HFFc6 (cell line): ENCODE measurements around the gene GPHA2. TPM values are rescaled to one million over a fixed set of nuclear protein-coding genes. Genes with fewer than 3 reads are reported as not detected.

Experiments
- DNase-seq: peaks from one replicate; pipeline ENCODE4 v3.0.0-alpha.2; 2018
- H3K27ac Mint-ChIP-seq: 2 replicates; pipeline ENCODE4 v1.8.0; 2020; ENCODE audit warnings: mild to moderate bottlenecking, mixed read lengths
- H3K27me3 Mint-ChIP-seq: 2 replicates; pipeline ENCODE4 v1.8.0; 2021; ENCODE audit warnings: mild to moderate bottlenecking, moderate library complexity, mixed read lengths; ENCODE audit not compliant: insufficient read depth
- H3K36me3 Mint-ChIP-seq: 2 replicates; pipeline ENCODE4 v1.8.0; 2021; ENCODE audit warnings: low read depth, mixed read lengths
- H3K4me1 Mint-ChIP-seq: 2 replicates; pipeline ENCODE4 v1.8.0; 2020; ENCODE audit warnings: low read depth, mixed read lengths
- H3K4me3 Mint-ChIP-seq: 2 replicates; pipeline ENCODE4 v1.8.0; 2020; ENCODE audit warnings: mild to moderate bottlenecking, moderate library complexity, mixed read lengths
- H3K9me3 Mint-ChIP-seq: 2 replicates; pipeline ENCODE4 v1.8.0; 2020; ENCODE audit warnings: mild to moderate bottlenecking, mixed read lengths
- CTCF ChIP-seq: fragments of 200-600 bp; sonication (generic); IDR thresholded peaks from 2 replicates; pipeline ENCODE4 v1.5.0; 2021; ENCODE audit warnings: antibody characterized with exemption, mild to moderate bottlenecking
- total RNA-seq, 6 experiments: library from RNA; stranded (reverse); fragmentation: NEBNext Ultra II Directional; extraction: Animal tissue kit (Norgen Biotek cat#: 25700); gene quantifications; 2 replicates in 1 of 6; 3 replicates in 5 of 6; pipeline ENCODE4 v1.2.3, GENCODE V29; 2021

The GPHA2 gene
- total RNA-seq, 6 experiments from 2014 or later: not detected

GRCh38 chr11:64914123-64914522 is 21.6 kb downstream of the GPHA2 start:
- H3K9me3 Mint-ChIP-seq: no peaks in the 10 kb centered on the region
- DNase-seq: no peak
- peaks cover 23% of the 10 kb centered on the region for H3K4me1 Mint-ChIP-seq
- no peak for TF ChIP-seq CTCF
- no peaks in the 10 kb centered on the region; the same call in 1 of the 2 replicates for H3K36me3 Mint-ChIP-seq
- no peaks in the 10 kb centered on the region for H3K27me3 Mint-ChIP-seq
- H3K4me3 Mint-ChIP-seq: no peak overlapping the region
- H3K27ac Mint-ChIP-seq: no peak overlapping the region

- TF ChIP-seq CTCF: no peak
- no peak for DNase-seq
- no peak overlapping the region for H3K27ac Mint-ChIP-seq
- H3K4me1 Mint-ChIP-seq: peaks cover 21% of the 10 kb centered on the region
- H3K9me3 Mint-ChIP-seq: no peaks in the 10 kb centered on the region
- no peaks in the 10 kb centered on the region for H3K27me3 Mint-ChIP-seq
- no peaks in the 10 kb centered on the region; the same call in 1 of the 2 replicates for H3K36me3 Mint-ChIP-seq
- no peak overlapping the region for H3K4me3 Mint-ChIP-seq
These were observed 22.4 kb downstream of the GPHA2 start for GRCh38 chr11:64913171-64913727.

- Mint-ChIP-seq H3K4me1 (peaks cover 11% of the 10 kb centered on the region), H3K27ac (no peak overlapping the region), H3K4me3 (no peak overlapping the region), H3K27me3 (no peaks in the 10 kb centered on the region), H3K9me3 (no peaks in the 10 kb centered on the region), H3K36me3 (no peaks in the 10 kb centered on the region; the same call in 1 of the 2 replicates)
- no peak for DNase-seq
- no peak for TF ChIP-seq CTCF
These were observed 24.0 kb downstream of the GPHA2 start for GRCh38 chr11:64911689-64912088.

- Mint-ChIP-seq H3K27ac (no peak overlapping the region), H3K4me3 (no peak overlapping the region), H3K36me3 (no peaks in the 10 kb centered on the region; the same call in 1 of the 2 replicates), H3K4me1 (peaks cover 6% of the 10 kb centered on the region), H3K9me3 (no peaks in the 10 kb centered on the region), H3K27me3 (no peaks in the 10 kb centered on the region)
- DNase-seq: no peak
- no peak for TF ChIP-seq CTCF
These were observed 24.6 kb downstream of the GPHA2 start for GRCh38 chr11:64911142-64911541.

GRCh38 chr11:64910451-64911093 is 25.1 kb downstream of the GPHA2 start:
- Mint-ChIP-seq H3K4me1 (peaks cover under 1% of the 10 kb centered on the region), H3K9me3 (no peaks in the 10 kb centered on the region), H3K27ac (no peak overlapping the region), H3K27me3 (no peaks in the 10 kb centered on the region), H3K36me3 (no peaks in the 10 kb centered on the region; the same call in 1 of the 2 replicates), H3K4me3 (no peak overlapping the region)
- DNase-seq: no peak
- no peak for TF ChIP-seq CTCF
